Adipocyte (in vitro differentiated cells): Measurements from ENCODE around the gene CBX8.
"Not testable (repeated sequence)": the region's sequence is repeated elsewhere in the genome, so short reads cannot be mapped to it uniquely, and the experiment has no call there.

Source experiments
- DNase-seq: peaks from one replicate; pipeline ENCODE4 v3.0.0-alpha.2; 2015; ENCODE audit warnings: low read depth
- H3K27me3 ChIP-seq: replicated peaks from 2 replicates; pipeline ENCODE4 v1.7.0; 2013; ENCODE audit warnings: mild to moderate bottlenecking, low read length, moderate library complexity; ENCODE audit not compliant: control insufficient read depth, insufficient read depth
- H3K36me3 ChIP-seq: 2 replicates; pipeline ENCODE4 v1.7.0; 2013; ENCODE audit warnings: low read length, mild to moderate bottlenecking, moderate library complexity; ENCODE audit not compliant: control insufficient read depth, insufficient read depth, severe bottlenecking
- H3K4me1 ChIP-seq: 2 replicates; pipeline ENCODE4 v1.7.0; 2013; ENCODE audit warnings: mild to moderate bottlenecking, low read length, moderate library complexity; ENCODE audit not compliant: control insufficient read depth, insufficient read depth
- H3K4me3 ChIP-seq: 2 replicates; pipeline ENCODE4 v1.7.0; 2013; ENCODE audit warnings: mild to moderate bottlenecking, low read length, moderate library complexity
- H3K9ac ChIP-seq: 2 replicates; pipeline ENCODE4 v1.7.0; 2013; ENCODE audit warnings: mild to moderate bottlenecking, low read length, moderate library complexity
- H3K9me3 ChIP-seq: 2 replicates; pipeline ENCODE4 v1.7.0; 2013; ENCODE audit warnings: mild to moderate bottlenecking, low read length, moderate library complexity; ENCODE audit not compliant: control insufficient read depth

Gene CBX8

DNA sequence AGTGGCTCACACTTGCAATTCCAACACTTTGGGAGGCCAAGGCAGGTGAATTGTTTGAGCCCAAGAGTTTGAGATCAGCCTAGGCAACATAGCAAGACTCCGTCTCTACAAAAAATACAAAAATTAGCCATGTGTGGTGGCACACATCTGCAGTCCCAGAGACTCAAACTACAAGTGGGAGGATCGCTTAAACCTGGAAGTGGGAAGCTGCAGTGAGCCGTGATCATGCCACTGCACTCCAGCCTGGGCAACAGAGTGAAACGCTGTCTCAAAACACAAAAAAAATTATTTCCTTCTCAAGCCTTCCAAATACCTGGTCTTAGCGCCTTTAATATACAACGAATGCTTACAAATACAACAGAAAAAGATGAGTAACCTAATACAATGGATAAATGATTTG lies 38.6 kb downstream of the CBX8 start:
- H3K9ac ChIP-seq, result no peak overlapping the region
- no peaks in the 10 kb centered on the region for H3K4me1 ChIP-seq
- peaks cover 44% of the 10 kb centered on the region for H3K27me3 ChIP-seq
- H3K36me3 ChIP-seq, result no peaks in the 10 kb centered on the region
- no peak overlapping the region for H3K4me3 ChIP-seq
- DNase-seq, result no peak
- H3K9me3 ChIP-seq, result no peaks in the 10 kb centered on the region

DNA sequence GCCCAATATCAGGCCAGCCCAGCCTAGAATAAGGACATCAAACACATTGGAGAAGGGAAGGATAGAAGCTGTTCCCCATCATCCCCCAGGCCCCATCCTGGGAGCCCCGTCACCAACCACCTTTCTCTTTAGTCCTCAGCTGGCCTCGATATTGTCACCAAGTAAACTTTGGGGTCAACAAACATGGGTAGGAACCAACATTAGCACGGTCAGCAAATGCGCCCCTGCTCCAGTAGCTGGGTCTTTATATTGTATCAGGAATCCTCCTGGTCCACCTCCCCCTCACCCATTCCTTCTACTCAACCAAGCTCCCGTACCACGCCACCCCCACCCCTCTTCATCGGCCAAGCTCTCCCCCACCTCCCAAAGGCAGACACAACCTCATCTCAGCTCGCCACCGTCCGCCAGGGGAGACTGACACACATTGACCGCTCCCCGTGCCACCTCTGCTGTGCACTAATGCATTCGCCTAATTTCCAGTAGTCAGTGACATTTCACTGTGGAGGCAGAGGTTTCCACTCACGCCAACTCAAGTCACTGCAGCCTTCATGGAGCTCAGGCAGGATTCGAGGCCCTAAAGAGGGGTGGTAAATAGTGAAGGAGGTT lies 39.6 kb downstream of the CBX8 start:
- H3K4me1 ChIP-seq, result no peaks in the 10 kb centered on the region
- no peaks in the 10 kb centered on the region for H3K9me3 ChIP-seq
- DNase-seq, result no peak
- H3K27me3 ChIP-seq, result peaks cover 40% of the 10 kb centered on the region
- no peaks in the 10 kb centered on the region for H3K36me3 ChIP-seq
- H3K9ac ChIP-seq, result no peak overlapping the region
- no peak overlapping the region for H3K4me3 ChIP-seq

DNA sequence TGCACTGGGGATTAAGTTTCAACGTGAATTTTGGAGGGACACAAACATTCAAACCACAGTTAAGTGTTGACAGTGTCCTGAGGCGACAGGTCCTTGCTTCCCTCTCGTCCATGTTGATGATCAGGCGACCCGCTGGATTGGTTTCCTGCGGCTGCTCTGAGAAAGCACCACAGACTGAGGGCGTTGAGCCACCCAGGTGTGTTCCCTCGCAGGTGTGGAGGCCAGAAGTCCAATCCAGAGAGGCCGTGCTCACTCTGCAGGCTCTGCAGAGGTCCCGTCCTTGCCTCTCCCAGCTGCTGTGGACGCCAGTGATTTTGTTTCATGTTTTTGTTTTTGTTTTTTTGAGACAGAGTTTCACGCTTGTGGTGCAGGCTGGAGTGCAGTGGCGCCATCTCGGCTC lies 41.3 kb downstream of the CBX8 start:
- Histone ChIP-seq H3K4me3 (no peak overlapping the region), H3K36me3 (no peaks in the 10 kb centered on the region), H3K9ac (no peak overlapping the region), H3K27me3 (peaks cover 46% of the 10 kb centered on the region), H3K9me3 (no peaks in the 10 kb centered on the region), H3K4me1 (no peaks in the 10 kb centered on the region)
- no peak for DNase-seq

DNA sequence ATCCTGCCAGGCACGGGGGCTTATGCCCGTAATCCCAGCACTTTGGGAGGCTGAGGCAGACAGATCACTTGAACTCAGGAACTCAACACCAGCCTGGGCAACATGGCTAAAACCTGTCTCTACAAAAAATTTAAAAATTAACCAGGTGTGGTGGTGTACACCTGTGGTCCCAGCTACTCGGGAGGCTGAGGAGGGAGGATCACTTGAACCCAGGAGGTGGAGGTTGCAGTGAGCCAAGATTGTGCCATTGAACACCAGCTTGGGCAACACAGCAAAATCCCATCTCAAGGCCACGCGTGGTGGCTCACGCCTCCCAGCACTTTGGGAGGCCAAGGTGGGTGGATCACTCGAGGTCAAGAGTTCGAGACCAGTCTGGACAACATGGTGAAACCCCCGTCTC lies 42.0 kb downstream of the CBX8 start:
- H3K9me3 ChIP-seq, H3K36me3 ChIP-seq, H3K4me1 ChIP-seq, H3K4me3 ChIP-seq, H3K9ac ChIP-seq, DNase-seq: not testable (repeated sequence)
- H3K27me3 ChIP-seq, result peaks cover 42% of the 10 kb centered on the region

DNA sequence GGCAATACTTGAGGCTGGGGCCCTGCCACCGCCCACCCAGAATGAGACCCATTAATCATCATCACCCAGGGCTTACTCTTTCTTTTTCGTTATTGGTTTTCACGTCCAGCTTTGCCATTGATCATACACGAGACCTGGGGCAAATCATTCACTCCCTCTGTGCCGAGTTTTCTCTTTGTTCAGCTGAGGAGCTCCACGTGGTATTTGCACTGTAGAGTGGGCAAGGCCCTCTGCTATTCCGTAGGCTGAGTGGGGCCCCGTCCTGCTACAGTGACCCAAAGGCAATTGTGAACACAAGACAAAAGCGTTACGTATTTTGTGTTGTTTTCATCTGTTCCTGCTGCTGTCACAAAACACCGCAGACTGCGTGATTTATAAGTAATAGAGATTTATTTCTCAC lies 42.5 kb downstream of the CBX8 start:
- no peak for DNase-seq

DNA sequence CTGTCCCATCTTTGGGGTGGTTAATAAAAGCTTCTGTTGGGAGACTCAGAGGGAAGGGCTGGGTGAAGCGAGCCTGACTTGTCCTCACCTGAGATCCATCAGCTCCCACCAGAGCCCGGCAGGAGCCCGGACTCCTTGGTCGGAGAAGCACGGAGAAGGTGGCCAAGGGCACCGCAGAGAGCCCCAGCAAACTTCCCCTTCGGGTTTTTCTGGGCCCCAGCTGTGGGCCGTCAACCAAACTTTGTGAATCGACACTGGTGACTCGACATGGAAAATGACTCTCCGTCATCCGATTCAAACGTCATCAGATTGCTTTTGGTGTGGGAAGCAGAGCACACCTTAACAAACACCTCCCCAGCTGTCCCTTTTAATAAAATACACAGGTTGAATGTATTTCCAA lies 44.7 kb downstream of the CBX8 start:
- no peaks in the 10 kb centered on the region for H3K36me3 ChIP-seq
- H3K9ac ChIP-seq, result no peak overlapping the region
- no peaks in the 10 kb centered on the region for H3K9me3 ChIP-seq
- peaks cover 8% of the 10 kb centered on the region for H3K4me1 ChIP-seq
- no peak overlapping the region for H3K4me3 ChIP-seq
- no peak for DNase-seq
- H3K27me3 ChIP-seq, result peaks cover 52% of the 10 kb centered on the region

More for the DNA sequence above, 42.5 kb downstream of the CBX8 start:
- Histone ChIP-seq H3K27me3 (peaks cover 42% of the 10 kb centered on the region), H3K36me3 (no peaks in the 10 kb centered on the region), H3K4me3 (no peak overlapping the region), H3K4me1 (peaks cover 5% of the 10 kb centered on the region), H3K9ac (no peak overlapping the region), H3K9me3 (no peaks in the 10 kb centered on the region)

DNA sequence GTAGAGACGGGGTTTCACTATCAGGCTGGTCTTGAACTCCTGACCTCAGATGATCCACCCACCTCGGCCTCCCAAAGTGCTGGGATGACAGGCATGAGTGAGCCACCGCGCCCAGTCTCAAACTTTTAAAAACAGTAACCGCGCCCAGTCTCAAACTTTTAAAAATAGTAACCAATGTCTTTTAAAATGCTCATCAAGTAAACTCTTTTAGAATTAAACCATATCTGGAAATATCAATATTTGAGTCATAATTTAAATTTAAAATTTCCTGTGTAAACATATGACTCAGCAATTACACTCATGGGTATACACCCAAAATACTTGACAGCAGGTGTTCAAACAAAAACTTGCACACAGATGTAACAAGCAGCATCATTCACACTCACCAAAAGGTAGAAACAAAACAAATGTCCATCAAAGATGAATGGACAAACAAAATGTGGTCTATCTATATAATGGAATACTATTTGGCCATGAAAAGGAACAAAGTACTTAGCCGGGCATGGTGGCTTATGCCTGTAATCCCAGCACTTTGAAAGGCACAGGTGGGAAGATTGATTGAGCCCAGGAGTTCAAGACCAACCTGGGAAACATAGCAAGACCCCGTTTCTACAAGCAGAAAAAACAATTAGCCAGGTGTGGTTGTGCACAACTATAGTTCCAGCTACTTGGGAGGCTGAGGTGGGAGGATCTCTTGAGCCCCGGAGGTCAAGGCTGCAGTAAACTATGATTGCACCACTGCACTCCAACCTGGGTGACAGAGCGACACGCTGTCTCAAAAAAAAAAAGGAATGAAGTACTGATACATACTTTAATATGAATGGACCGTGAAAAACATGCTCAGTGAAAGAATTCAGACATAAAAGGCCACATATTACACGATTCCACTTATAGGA lies 46.0 kb downstream of the CBX8 start:
- Histone ChIP-seq H3K4me3 (no peak overlapping the region), H3K9me3 (no peaks in the 10 kb centered on the region), H3K36me3 (no peaks in the 10 kb centered on the region), H3K27me3 (peaks cover 51% of the 10 kb centered on the region), H3K4me1 (peaks cover 8% of the 10 kb centered on the region), H3K9ac (no peak overlapping the region)
- DNase-seq, result no peak

DNA sequence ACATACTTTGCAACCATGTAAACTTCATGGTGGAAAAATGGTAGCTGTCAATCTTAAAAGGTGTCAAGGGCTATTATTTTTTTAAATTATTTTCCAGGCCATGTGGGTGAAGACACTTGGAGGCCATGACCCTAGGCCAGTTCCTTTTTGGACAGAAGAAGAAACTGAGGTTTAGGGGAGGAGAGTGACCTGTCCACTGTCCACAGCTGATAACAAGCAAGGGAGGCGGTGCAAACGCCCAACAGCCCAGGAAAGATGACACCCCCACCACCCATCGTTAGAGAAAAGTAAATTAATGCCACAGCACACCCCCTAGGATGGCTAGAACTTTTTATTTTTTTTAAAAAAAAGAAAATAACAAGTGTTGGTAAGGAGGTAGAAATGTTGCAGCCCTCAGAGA lies 46.9 kb downstream of the CBX8 start:
- Histone ChIP-seq H3K9ac (no peak overlapping the region), H3K27me3 (peaks cover 56% of the 10 kb centered on the region), H3K9me3 (no peaks in the 10 kb centered on the region), H3K4me3 (no peak overlapping the region), H3K36me3 (no peaks in the 10 kb centered on the region), H3K4me1 (peaks cover 8% of the 10 kb centered on the region)
- no peak for DNase-seq

DNA sequence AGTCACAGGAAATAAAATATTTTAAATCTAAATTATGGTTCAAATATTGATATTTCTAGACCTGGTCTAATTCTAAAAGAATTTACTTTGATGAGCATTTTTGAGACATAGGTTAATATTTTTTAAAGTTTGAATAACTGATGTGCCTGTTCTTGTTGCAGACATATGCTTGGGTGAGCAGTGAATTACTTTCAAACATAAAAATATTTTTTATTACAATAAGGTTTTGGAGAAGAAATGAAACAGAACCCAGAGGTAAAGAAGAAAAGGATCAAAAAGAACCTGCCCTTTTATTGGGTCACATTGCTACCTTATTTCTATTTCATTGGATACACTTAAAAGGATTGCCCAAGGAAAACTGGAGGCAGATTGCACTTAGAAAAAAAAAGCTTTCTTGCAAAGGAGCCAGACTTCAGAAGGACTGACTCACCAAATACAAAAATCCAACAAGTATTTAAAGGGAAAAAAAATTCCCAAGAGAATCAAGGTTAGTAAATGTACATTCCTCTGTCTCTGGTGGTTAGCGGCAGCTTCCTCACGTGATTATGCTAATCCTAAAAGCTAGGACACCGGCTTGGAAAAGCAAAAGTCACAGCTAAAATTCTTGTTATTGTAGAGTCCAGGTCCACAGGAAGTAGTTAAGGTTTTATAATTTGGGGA lies 47.6 kb downstream of the CBX8 start:
- Histone ChIP-seq H3K9ac (no peak overlapping the region), H3K27me3 (peaks cover 53% of the 10 kb centered on the region), H3K4me3 (no peak overlapping the region), H3K36me3 (no peaks in the 10 kb centered on the region), H3K9me3 (no peaks in the 10 kb centered on the region), H3K4me1 (peaks cover 8% of the 10 kb centered on the region)
- peak; percentile 83 for DNase-seq

DNA sequence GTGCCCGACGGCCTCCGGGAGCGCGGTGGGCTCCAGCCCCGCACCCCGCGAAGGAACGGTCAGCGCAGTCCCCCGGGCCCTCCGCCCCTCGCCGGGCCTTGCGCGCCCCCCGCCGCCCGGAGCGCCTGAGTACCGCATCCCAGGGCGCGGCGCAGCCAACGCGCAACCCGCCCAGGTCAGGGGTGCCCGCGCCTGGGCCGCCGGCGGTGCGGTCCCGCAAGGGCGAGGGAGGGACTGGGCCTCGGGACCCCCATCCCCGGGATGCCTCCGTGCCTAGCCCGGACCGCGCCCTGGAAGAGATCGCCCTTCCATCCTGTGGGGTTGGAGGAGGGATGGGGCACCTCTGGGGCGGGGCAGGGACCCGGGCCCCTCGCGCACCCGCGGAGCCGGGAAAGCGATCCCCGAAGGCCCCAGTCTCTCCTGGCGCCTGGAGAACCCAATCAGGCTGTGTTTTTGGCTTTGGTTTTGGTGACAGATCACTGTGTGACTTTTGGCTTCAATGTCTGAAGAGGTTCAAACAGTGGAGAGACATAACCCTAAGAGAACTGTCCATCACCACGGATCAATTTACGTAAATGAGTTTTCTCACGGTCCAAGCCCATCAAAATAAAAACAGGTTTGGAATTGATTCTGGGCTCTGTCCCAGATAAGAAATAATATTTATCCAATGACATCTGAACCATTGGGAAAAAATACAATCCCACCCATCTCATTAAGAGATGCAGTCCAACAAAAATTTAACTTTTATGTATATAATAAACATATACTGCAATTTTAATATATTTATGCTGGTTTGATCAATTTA lies 48.4 kb downstream of the CBX8 start:
- no peaks in the 10 kb centered on the region for H3K36me3 ChIP-seq
- no peak overlapping the region for H3K4me3 ChIP-seq
- DNase-seq, result no peak
- H3K9me3 ChIP-seq, result no peaks in the 10 kb centered on the region
- no peak overlapping the region for H3K9ac ChIP-seq
- H3K27me3 ChIP-seq, result peaks cover 57% of the 10 kb centered on the region
- H3K4me1 ChIP-seq, result peaks cover 8% of the 10 kb centered on the region
